ENCODE data around the gene RALGPS1. TPM values are rescaled to one million over a fixed set of nuclear protein-coding genes. Genes with fewer than 3 reads are reported as not detected.

RALGPS1 gene
- total RNA-seq, 2 donors from 2014 or later: 1.4 to 13.8 TPM

DNA sequence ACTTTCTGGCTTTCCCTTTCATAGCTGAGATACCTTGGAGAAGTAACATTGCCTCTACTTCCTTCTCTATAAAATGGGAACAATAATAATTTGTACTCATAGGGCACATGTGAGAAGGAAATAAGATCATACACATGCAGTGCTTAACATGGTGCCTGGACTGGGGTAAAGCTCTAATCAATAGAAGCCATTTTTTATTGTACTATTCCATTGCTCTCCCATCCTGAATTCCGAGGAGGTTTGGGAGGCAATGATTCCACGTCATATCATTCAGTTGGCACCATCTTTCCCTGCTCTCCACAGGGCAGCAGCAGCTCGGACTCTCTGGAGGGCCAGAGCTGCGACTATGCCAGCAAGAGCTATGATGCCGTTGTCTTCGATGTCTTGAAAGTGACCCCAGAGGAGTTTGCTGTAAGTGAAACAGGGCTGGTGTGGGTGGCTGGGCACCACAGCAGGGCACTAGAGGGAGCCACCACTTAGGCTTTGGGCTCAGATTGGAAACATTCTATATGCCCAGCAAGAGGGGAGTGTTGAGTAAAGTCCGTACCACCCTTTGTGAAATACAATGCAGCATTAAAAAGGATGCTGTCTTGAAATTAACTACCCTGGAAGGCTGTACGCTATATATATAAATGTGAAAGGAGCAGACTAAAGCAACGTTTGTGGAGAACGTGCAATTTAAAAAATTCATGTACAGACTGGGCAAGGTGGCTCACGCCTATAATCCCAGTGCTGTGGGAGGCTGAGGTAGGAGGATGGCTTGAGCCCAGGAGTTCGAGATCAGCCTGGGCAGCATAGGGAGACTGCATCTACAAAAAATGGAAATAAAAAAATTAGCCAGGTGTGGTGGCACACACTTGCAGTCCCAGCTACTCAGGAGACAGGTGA lies 51.2 kb downstream of the RALGPS1 start:
- Mint-ChIP-seq H3K9me3 (no peaks in the 10 kb centered on the region), H3K27ac (no peak overlapping the region), H3K36me3 (no peaks in the 10 kb centered on the region)
- DNase-seq (ENCODE audit: low spot score in 2 of 2) (peak in 1 of 2 donors; percentile 20), ATAC-seq (peak; percentile 51 to 69)

DNA sequence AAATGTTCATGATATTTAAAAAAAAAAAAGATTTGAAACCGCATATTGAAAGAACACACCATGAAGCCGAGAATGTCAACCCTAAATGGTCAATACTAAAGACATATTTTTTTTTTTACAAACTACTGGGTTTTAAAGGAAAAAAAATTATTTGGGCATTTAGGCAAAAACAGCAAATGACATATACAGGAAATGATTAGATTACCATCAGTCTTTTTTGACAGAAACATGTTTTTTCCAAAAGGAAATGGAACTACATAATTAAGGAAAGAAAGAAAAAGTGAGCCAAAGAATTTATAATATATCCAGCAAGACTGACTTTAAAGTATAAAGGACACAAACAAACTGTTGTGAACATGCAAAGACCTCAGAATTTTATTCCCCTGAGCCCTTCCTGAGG lies 56.7 kb downstream of the RALGPS1 start:
- no peaks in the 10 kb centered on the region for H3K9me3 Mint-ChIP-seq
- no peak for DNase-seq (ENCODE audit: low spot score in 2 of 2)
- H3K36me3 Mint-ChIP-seq: peaks cover 0 to 1% of the 10 kb centered on the region in 2 donors
- ATAC-seq: no peak
- H3K27ac Mint-ChIP-seq: no peak overlapping the region

DNA sequence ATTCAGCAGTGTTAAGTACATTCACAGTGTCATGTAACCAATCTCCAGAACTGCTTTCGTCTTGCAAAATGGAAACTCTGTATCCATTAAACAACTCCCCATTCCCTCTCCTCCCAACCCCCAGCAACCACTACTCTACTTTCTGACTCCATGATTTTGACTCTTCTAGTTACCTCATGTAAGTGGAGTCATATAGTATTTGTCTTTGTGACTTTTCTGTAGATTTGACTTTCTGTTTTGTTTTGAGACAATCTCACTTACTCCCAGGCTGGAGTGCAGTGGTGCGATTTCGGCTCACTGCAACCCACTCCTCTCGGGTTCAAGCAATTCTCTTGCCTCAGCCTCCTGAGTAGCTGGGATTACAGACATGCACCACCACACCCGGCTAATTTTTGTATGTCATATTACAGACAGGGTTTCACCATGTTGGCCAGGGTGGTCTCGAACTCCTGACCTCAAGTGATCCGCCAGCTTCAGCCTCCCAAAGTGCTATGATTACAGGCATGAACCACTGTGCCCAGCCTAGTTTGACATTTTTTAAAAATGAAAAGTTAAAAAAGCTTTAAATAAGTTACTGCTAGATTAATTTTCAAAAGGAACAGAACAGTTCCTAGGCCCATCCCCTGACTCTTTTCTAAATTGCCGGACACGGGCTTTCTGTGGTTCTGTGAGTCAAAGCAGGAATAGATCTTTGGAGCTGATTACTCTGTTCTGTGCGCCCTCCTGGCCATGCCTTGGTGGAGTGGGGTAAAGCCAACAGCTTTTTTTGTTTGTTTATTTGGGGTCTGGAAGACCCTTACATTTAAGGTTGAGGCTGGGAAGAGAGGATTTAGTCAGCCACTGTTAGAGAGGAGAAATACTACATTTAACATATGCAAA lies 59.3 kb downstream of the RALGPS1 start:
- peak in 1 of 2 donors; percentile 58 for ATAC-seq

DNA sequence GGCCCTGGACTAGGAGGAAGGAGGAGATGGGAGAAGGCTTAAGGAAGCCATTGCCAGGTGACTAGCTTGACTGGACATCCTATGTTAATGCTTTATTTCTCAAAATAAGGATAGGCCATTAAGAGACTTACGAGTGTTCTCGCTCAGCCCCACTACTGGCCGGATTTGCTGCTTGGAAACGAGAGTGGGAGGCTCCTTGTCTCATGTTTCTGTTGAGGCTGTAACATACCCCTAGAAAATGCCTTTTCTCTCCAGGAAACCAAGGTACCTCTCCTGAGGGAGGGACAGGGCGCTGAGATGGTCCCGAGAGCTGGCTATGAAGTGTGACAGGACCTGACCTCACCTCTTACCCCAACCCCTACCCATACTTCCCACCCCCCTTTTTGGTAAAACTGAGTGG lies 60.0 kb downstream of the RALGPS1 start:
- peaks cover 0 to 11% of the 10 kb centered on the region in 2 donors for H3K36me3 Mint-ChIP-seq
- H3K27ac Mint-ChIP-seq: no peak overlapping the region
- DNase-seq (ENCODE audit: low spot score in 2 of 2): no peak
- no peaks in the 10 kb centered on the region for H3K9me3 Mint-ChIP-seq
- ATAC-seq: no peak

More for the DNA sequence above, 59.3 kb downstream of the RALGPS1 start:
- peaks cover 0 to 11% of the 10 kb centered on the region in 2 donors for H3K36me3 Mint-ChIP-seq
- no peak overlapping the region for H3K27ac Mint-ChIP-seq
- no peak for DNase-seq (ENCODE audit: low spot score in 2 of 2)
- no peaks in the 10 kb centered on the region for H3K9me3 Mint-ChIP-seq

DNA sequence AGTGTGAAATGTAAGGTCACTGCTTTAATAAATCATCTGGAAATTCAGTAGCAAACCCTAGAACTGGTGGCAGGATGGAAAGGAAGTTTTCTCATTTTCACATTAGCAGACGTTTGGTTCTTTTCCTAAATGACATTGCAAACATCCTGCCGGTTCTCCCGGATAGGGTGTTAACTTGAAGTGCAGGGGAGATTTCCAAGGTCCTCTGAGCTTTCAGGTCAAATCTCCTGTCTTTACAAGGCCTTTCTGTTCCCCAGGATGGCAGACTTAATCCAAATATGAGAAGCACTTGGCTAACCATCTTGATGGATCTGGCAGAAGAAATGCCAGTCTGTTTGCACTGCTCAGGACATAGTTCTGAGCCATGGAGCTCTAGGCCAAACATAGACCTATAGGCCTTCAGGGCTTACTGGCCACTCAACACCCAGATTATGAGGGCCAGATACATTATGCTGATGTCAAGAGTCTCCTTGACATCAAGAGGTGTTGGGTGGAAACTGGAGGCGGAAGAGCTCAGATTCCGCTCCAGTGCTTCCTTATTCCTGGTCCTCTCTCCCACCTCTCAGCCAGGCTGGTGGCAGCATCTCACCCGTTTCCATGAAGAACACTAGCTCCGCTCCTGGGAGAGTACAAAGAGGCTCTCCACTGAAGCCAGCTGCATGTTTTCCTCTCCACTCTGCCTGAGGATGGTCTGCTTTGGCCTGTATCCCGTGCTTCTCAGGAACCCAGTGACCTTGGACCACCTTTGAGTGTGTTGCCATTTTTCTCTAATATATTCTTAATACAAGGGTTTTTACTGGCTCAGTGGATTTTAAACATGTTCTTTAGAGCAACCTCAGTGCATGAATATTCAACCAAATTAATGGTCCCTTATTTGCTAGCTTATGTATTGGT lies 61.0 kb downstream of the RALGPS1 start:
- no peak for ATAC-seq
- H3K9me3 Mint-ChIP-seq: no peaks in the 10 kb centered on the region
- no peak for DNase-seq (ENCODE audit: low spot score in 2 of 2)
- no peak overlapping the region for H3K27ac Mint-ChIP-seq
- H3K36me3 Mint-ChIP-seq: peaks cover 0 to 11% of the 10 kb centered on the region in 2 donors

DNA sequence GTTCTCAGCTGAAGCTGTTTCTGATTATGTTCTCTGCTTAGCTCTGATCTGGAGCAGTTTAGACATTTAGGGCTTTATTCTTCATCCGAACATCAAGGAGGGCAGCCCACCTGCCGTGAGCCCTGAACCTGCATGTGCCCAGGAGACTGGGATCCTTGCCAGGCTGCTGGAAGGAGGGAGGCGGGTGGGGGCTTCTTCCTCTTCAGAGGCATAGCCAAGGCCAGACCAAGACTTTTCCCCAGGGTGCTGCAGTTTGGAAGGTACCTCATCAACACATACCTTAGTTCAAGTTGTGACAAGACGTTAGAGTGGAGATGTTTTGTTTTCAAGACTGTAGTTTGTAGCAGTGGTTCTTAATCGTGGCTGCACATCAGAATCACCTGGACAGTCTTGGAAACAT lies 64.9 kb downstream of the RALGPS1 start:
- DNase-seq (ENCODE audit: low spot score in 2 of 2): no peak
- Mint-ChIP-seq H3K9me3 (peaks cover 0 to 6% of the 10 kb centered on the region in 2 donors), H3K36me3 (peaks cover 0 to 22% of the 10 kb centered on the region in 2 donors), H3K27ac (no peak overlapping the region)
- ATAC-seq: no peak

DNA sequence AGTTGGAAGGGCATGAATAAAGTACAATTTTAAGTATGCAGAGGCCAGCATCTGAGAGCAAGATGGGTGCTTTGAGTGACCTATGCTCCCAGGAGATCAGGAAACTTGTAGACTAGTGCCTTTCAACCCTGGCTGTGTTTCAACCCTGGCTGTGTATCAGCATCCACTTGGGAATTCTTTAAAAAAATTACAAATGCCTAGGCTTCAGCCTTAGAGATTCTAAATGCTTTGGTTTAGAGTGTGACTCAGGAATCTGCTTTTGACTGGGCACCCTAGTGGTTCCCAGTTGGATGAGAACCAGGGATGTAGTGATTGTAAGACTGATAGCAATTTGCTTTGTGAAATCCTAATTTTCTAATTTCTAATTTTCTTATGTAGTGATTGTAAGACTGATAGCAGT lies 65.6 kb downstream of the RALGPS1 start:
- Mint-ChIP-seq H3K27ac (no peak overlapping the region), H3K9me3 (peaks cover 0 to 6% of the 10 kb centered on the region in 2 donors), H3K36me3 (peaks cover 0 to 22% of the 10 kb centered on the region in 2 donors)
- no peak for ATAC-seq
- DNase-seq (ENCODE audit: low spot score in 2 of 2): no peak

DNA sequence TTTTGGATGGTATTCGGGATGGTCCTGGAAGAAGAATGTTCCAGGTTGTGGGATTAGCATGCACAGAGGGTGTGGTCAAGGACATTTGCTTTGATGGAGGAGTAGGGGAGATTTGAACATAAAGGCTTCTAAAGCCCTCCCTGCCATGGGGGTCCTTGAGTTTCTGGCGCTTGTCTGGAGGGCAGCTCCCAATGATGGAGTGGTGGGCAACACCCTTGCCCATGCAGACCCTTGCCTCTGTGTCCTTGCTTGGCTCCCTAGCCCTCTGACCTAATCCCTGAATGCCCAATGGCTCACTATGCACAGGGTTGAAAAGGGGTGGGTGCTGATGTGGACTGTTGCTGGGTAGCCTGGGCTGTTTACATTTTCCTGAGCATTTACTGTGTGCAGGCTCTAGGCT lies 66.6 kb downstream of the RALGPS1 start:
- Mint-ChIP-seq H3K27ac (no peak overlapping the region), H3K36me3 (peaks cover 0 to 21% of the 10 kb centered on the region in 2 donors), H3K9me3 (peaks cover 0 to 6% of the 10 kb centered on the region in 2 donors)
- DNase-seq (ENCODE audit: low spot score in 2 of 2): no peak
- ATAC-seq: no peak

DNA sequence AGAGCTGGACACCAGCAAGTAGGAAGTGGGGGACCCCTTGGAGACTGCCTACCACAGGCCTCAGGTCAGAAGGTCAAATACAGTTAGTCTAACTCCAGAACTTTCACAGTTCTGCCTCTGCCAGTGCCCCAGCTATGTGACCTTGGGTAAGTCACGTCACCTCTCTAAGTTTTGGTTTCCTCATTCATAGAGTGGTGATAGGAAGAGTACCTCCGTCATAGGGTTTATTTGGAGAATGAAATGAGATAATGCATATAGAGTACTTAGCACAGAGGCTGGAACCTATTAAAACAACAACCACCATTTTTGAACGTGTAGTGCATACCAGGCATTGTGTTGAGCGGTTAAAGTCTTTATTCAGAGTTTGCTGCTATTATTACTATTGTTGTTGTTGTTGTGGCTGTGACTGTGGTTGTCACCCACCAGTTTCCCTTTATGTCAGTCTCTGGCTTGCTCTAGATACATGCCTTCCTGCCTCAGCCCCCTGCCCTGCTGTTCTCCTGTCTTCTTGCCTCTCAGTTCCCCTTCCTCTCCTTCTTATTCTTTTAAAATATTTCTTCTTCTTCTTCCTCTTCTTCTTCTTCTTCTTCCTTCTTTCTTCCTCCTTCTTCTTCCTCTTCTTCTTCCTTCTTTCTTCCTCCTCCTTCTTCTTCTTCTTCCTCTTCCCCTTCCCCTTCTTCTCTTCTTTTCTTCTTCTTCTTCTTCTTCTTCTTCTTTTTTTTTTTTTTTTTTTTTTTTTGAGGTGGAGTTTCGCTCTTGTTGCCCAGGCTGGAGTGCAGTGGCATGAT lies 67.8 kb downstream of the RALGPS1 start:
- Mint-ChIP-seq H3K9me3 (peaks cover 0 to 6% of the 10 kb centered on the region in 2 donors), H3K36me3 (peaks cover 0 to 18% of the 10 kb centered on the region in 2 donors), H3K27ac (no peak overlapping the region)
- DNase-seq (ENCODE audit: low spot score in 2 of 2) (no peak), ATAC-seq (no peak)

DNA sequence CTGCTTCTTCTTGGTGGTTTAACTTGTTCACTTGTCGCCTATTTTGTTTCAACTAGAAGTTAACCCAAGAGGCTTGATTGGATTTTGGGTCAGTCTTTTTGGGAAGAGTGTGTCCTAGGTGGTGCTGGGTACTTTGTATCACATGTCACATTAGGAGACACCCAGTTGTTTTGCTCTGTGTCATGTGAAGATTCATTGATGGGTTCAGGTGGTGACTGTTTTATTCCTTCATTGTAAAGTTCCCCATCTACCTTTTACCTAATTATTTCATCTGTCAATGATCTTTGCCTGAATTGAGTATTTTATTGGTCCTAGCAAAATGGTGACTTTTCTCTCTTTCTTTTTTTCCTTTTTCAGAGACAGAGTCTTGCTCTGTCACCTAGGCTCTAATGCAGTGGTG lies 69.2 kb downstream of the RALGPS1 start:
- DNase-seq (ENCODE audit: low spot score in 2 of 2) (no peak), ATAC-seq (no peak)
- Mint-ChIP-seq H3K9me3 (peaks cover 0 to 6% of the 10 kb centered on the region in 2 donors), H3K27ac (no peak overlapping the region), H3K36me3 (peaks cover 0 to 11% of the 10 kb centered on the region in 2 donors)

DNA sequence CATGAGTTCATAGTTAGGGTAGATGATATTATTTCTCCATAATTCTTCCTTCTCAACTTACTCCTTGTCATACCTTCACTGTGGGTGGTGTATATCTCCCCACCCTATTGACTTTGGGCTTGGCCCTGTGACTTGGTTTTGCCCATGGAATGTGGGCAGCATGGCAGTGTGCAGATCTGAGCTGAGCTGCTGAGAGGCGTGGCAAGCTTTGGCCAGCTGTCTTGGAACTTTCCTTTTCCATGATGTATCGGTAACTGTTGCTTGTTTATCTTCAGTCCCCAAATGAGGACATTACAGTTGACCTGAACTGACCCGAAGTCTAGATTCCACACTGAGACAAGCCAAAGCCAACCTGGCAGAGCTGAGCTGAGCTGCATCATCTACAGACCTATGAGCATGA lies 70.4 kb downstream of the RALGPS1 start:
- Mint-ChIP-seq H3K27ac (no peak overlapping the region), H3K9me3 (peaks cover 0 to 6% of the 10 kb centered on the region in 2 donors), H3K36me3 (peaks cover 0 to 11% of the 10 kb centered on the region in 2 donors)
- DNase-seq (ENCODE audit: low spot score in 2 of 2): no peak
- no peak for ATAC-seq

DNA sequence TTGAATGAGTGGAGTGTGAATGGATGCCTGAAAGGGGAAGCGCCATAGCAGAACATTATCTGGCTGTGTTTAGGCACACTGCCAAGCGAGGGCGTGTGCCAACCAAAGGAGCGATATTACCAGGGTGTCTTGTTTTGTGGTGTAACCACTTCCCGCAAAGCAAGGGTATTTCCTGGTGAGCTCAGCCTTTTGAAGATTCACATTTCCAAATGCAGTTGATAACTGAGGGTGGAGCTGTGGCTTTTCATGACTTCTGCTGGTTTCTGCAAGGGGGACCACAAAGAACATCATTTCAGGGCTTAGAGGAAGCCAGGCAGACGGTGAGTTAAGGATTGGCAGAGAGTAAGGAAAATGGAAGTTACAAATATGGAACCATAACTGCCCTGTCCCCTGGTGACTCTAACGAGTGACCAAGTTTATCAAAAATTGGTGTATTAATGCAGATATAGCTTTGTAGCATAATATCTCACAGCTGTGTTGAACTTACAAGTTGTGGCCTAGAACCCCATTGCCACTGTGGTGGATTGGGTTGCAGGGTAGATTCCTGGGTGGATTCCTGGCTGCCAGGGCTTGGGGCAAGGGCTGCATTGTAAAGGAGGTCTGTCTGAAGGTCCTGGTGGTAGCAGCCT lies 71.4 kb downstream of the RALGPS1 start:
- ATAC-seq (peak; percentile 85 to 86), DNase-seq (ENCODE audit: low spot score in 2 of 2) (peak; percentile 75 to 85)
- H3K27ac Mint-ChIP-seq: peak overlapping the region; percentile 6 to 81
- peaks cover 0 to 6% of the 10 kb centered on the region in 2 donors for H3K9me3 Mint-ChIP-seq
- H3K36me3 Mint-ChIP-seq: peaks cover 5 to 18% of the 10 kb centered on the region in 2 donors

DNA sequence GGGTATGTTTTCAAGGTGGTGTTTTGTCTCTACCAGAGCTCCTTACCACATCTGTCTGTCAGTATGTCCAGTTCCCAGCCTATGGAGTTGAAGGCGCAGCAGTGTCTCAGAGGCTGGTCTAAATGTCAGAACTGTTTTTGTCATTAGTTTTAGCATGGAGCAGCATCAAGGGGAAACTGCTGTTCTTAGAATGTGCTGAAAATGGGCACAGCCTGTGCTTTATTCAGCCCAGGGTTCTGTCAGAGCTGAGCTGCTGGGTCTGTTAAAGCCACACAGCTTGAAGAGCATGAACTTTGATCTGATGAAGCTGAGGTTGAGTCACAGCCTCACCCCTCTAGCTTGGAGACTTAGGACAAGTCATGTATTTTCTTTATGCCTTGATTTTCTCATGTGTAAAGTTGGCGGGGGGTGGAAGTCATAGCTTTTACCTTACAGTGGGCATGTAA lies 71.9 kb downstream of the RALGPS1 start:
- ATAC-seq: peak; percentile 73 to 77
- Mint-ChIP-seq H3K27ac (peak overlapping the region; percentile 66 to 81), H3K36me3 (peaks cover 5 to 14% of the 10 kb centered on the region in 2 donors)

DNA sequence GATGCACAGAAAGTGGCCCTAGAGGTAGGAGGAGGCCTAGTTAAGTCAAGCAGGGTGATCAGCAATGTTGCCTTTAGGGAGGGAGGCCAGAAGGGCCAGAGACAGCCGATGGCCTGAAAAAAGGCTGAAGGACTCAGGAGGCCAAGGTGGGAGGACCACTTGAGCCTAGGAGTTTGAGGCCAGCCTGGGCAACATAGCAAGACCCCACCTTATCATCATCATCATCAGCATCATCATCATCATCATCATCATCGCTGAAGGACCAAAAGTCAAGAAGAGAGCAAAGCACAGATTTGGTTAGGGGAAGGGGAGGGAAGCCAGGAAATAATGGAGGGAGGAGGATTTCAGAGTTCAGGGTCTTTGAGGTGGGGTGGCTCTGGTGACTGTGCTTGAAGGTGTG lies 74.3 kb downstream of the RALGPS1 start:
- peaks cover 0 to 8% of the 10 kb centered on the region in 2 donors for H3K9me3 Mint-ChIP-seq
- H3K36me3 Mint-ChIP-seq: peaks cover 12 to 21% of the 10 kb centered on the region in 2 donors
- no peak overlapping the region for H3K27ac Mint-ChIP-seq
- DNase-seq (ENCODE audit: low spot score in 2 of 2) (no peak), ATAC-seq (no peak)

More for the DNA sequence above, 71.9 kb downstream of the RALGPS1 start:
- peaks cover 0 to 4% of the 10 kb centered on the region in 2 donors for H3K9me3 Mint-ChIP-seq
- DNase-seq (ENCODE audit: low spot score in 2 of 2): peak in 1 of 2 donors; percentile 22
